K562 (cell line): ENCODE results near the gene ARFGAP3. TPM values are rescaled to one million over a fixed set of nuclear protein-coding genes. Genes with fewer than 3 reads are reported as not detected.

Source experiments
- AFF4 ChIP-seq: sonication (generic); formaldehyde crosslinking; IDR thresholded peaks from 2 replicates; pipeline ENCODE4 v1.8.0; 2023; ENCODE audit warnings: mild to moderate bottlenecking, missing genetic modification reagents
- ATF3 ChIP-seq, 2 experiments: fragments of 450-650 bp in 1 of 2; sonication (generic) in 1 of 2; formaldehyde crosslinking in 1 of 2; IDR thresholded peaks in 1 of 2; conservative IDR thresholded peaks in 1 of 2; 2 replicates each; pipeline versions ENCODE4 v1.6.1 to v1.8.1; 2016 to 2023; ENCODE audit warnings: mild to moderate bottlenecking in 2 of 2, moderate library complexity in 2 of 2, inconsistent platforms in 1 of 2, missing genetic modification reagents in 1 of 2
- BCOR ChIP-seq: fragments of 450-650 bp; IDR thresholded peaks from 2 replicates; pipeline ENCODE4 v1.6.1; 2016
- BRD9 ChIP-seq: fragments of 450-650 bp; IDR thresholded peaks from 2 replicates; pipeline ENCODE4 v1.6.1; 2018; ENCODE audit warnings: low read depth; ENCODE audit not compliant: partially characterized antibody
- FIP1L1 ChIP-seq: fragments of 200-400 bp; formaldehyde crosslinking; IDR thresholded peaks from 2 replicates; pipeline ENCODE4 v1.6.1; 2018; ENCODE audit warnings: mild to moderate bottlenecking, low read depth, low read length; ENCODE audit not compliant: poor library complexity, severe bottlenecking
- FOXO4 ChIP-seq: fragments of 450-650 bp; formaldehyde crosslinking; IDR thresholded peaks from 2 replicates; pipeline ENCODE4 v1.4.0; 2020; ENCODE audit warnings: mild to moderate bottlenecking, moderate library complexity
- GATAD2A ChIP-seq: fragments of 450-650 bp; IDR thresholded peaks from 2 replicates; pipeline ENCODE4 v1.6.1; 2017
- RBM34 ChIP-seq: fragments of 200-400 bp; formaldehyde crosslinking; IDR thresholded peaks from 2 replicates; pipeline ENCODE4 v1.6.1; 2018; ENCODE audit warnings: low read length, borderline replicate concordance; ENCODE audit not compliant: insufficient read depth
- SNIP1 ChIP-seq: fragments of 450-650 bp; IDR thresholded peaks from 2 replicates; pipeline ENCODE4 v1.7.1; 2017; ENCODE audit warnings: low read depth, mild to moderate bottlenecking
- TBL1XR1 ChIP-seq, 2 experiments: IDR thresholded peaks; 2 replicates each; pipeline ENCODE4 v1.6.1; 2012; ENCODE audit warnings: improper control_type of control experiment in 2 of 2, low read length in 2 of 2, mild to moderate bottlenecking in 1 of 2
- TCF7L2 ChIP-seq: fragments of 150-350 bp; IDR thresholded peaks from 2 replicates; pipeline ENCODE4 v1.6.1; 2016; ENCODE audit warnings: low read depth, mild to moderate bottlenecking, low read length, moderate library complexity
- ZNF224 ChIP-seq: sonication (generic); formaldehyde crosslinking; IDR thresholded peaks from 2 replicates; pipeline ENCODE4 v1.8.0; 2022; ENCODE audit warnings: mild to moderate bottlenecking, missing genetic modification reagents
- ZNF282 ChIP-seq: sonication (generic); formaldehyde crosslinking; IDR thresholded peaks from 2 replicates; pipeline ENCODE4 v1.8.1; 2023; ENCODE audit warnings: missing genetic modification reagents
- ZNF639 ChIP-seq, 2 experiments: fragments of 200-800 bp in 1 of 2; sonication (Bioruptor generic) in 1 of 2; sonication (generic) in 1 of 2; formaldehyde crosslinking in 1 of 2; IDR thresholded peaks in 1 of 2; conservative IDR thresholded peaks in 1 of 2; 2 replicates each; pipeline versions ENCODE4 v1.5.0 to v1.6.1; 2016 to 2020; ENCODE audit warnings: missing compliant biosample characterization in 1 of 2, missing genetic modification characterization in 1 of 2, missing genetic modification reagents in 1 of 2
- polyA plus RNA-seq, 8 experiments: library from polyadenylated mRNA; depleted of rRNA in 4 of 8; stranded (reverse) in 5 of 8; unstranded in 3 of 8; fragments of >200 nt; fragmentation: Nextera tagmentation in 2 of 8; fragmentation: Illumina TruSeq in 1 of 8; extraction: Ambion mirVana in 2 of 8; extraction: Trizol in 1 of 8; gene quantifications; 2 replicates each; pipeline versions ENCODE4 v1.2.1 to v1.2.3, GENCODE V29; 2011 to 2014; ENCODE audit warnings: inconsistent platforms in 1 of 8, missing spikeins in 1 of 8
- total RNA-seq, 7 experiments: library from RNA; depleted of rRNA in 6 of 7; stranded (reverse); fragments of >200 nt in 6 of 7; fragmentation: Illumina TruSeq in 2 of 7; extraction: Trizol in 2 of 7; gene quantifications; 2 replicates each; pipeline versions ENCODE4 v1.2.1 to v1.2.3, GENCODE V29; 2011 to 2021; ENCODE audit warnings: low replicate concordance in 1 of 7
- TF ChIP-seq, protein P1 (sequence below): fragments of 450-650 bp; formaldehyde crosslinking; IDR thresholded peaks from 2 replicates; pipeline ENCODE4 v1.4.0; 2020; ENCODE audit warnings: mild to moderate bottlenecking, moderate library complexity

The ARFGAP3 gene
- total and polyA plus RNA-seq, 9 of the 15 experiments (the other 6 are each of a cell fraction or from before 2014, with no cell fraction given): 14.2 to 31.9 (median 22.7) TPM

DNA sequence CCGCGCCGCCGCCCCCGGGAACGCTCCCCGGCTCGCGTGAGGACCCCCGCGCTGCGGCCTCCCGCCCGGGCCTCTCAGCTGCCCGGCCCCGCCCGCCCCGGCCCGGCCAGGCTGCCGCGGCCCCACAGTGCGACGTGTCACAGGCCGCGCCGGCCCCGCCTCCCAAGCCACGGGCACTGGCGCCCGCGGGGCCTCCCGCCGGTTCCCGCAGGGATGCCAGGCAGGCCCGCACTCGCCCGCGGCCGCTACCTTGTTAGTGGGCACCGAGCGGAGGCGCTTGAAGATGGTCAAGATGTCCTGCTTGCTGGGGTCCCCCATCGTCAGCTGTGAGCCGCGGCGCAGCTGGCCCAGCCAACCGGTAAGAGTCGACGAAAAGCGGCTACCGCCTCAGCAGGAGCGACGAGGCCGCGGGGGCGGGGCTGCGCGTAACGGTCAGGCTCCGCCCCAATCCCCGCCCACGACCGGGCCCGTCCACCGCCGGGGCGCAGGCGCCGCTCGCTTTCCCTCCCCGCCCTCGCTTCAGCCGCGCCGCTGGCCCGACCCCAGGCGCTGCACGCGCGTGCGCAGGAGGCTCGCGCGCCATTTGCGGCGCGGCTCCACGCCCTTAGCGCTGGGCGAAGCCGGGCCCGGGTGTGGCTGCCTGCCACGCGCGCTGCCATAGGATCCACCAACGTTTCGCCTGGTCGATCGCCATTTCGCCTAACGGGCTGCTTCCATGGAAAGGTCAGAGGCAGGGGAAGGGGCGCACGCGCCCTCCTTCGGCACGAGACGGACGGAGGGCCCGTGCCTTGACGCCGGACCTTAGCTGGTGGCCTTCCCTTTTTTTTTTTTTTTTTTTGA is at the start of gene ARFGAP3 (continued):
- TF ChIP-seq GATAD2A (no peak), TBL1XR1 (IDR thresholded peaks at IDR 0.05; ENCODE audit: low read length in 2 of 2) (no peak), FOXO4 (CRISPR knock-in tag) (no peak), RBM34 (no peak), ZNF224 (CRISPR knock-in tag) (no peak), FIP1L1 (no peak), ATF3 (IDR thresholded peaks at IDR 0.05) (no peak), ATF3 (CRISPR knock-in tag; conservative IDR thresholded peaks at IDR 0.05) (no peak), TCF7L2 (no peak), BCOR (no peak), AFF4 (CRISPR knock-in tag) (no peak), SNIP1 (no peak), BRD9 (no peak), ZNF282 (CRISPR knock-in tag) (peak; percentile 89; the same call in 1 of the 2 replicates), ZNF639 (CRISPR knock-in tag; conservative IDR thresholded peaks at IDR 0.05 in 1 of 2, IDR thresholded peaks at IDR 0.05 in 1 of 2) (peak in 1 of 2 experiments; percentile 84; a peak in 1 of 4 replicates)
- TF ChIP-seq, protein P1, sequence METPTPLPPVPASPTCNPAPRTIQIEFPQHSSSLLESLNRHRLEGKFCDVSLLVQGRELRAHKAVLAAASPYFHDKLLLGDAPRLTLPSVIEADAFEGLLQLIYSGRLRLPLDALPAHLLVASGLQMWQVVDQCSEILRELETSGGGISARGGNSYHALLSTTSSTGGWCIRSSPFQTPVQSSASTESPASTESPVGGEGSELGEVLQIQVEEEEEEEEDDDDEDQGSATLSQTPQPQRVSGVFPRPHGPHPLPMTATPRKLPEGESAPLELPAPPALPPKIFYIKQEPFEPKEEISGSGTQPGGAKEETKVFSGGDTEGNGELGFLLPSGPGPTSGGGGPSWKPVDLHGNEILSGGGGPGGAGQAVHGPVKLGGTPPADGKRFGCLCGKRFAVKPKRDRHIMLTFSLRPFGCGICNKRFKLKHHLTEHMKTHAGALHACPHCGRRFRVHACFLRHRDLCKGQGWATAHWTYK: no peak
